BLaER1 treated with 17β-estradiol and CSF1 and Interleukin-3, amounts not matched to agents 10 nM and 100 nM (cell line): ENCODE results near the gene HMX1.

Experiments
- H3K27ac ChIP-seq, 11 experiments: shearing (Covaris generic); formaldehyde crosslinking; 2 replicates each; pipeline ENCODE4 v1.8.1; 2022
- H3K27me3 ChIP-seq, 11 experiments: shearing (Covaris generic); formaldehyde crosslinking; 2 replicates each; pipeline ENCODE4 v1.8.1; 2022
- H3K36me3 ChIP-seq, 11 experiments: shearing (Covaris generic); formaldehyde crosslinking; 2 replicates each; pipeline ENCODE4 v1.8.1; 2022
- H3K4me1 ChIP-seq, 10 experiments: shearing (Covaris generic); formaldehyde crosslinking; 2 replicates each; pipeline ENCODE4 v1.8.1; 2022
- H3K4me2 ChIP-seq, 11 experiments: shearing (Covaris generic); formaldehyde crosslinking; 2 replicates each; pipeline ENCODE4 v1.8.1; 2022
- H3K4me3 ChIP-seq, 10 experiments: shearing (Covaris generic); formaldehyde crosslinking; 2 replicates each; pipeline ENCODE4 v1.8.1; 2022
- H3K9ac ChIP-seq, 11 experiments: shearing (Covaris generic); formaldehyde crosslinking; 2 replicates each; pipeline ENCODE4 v1.8.1; 2022
- H3K9me3 ChIP-seq, 11 experiments: shearing (Covaris generic); formaldehyde crosslinking; replicated peaks in 1 of 11; 2 replicates each; pipeline ENCODE4 v1.8.1; 2022
- H4K20me1 ChIP-seq, 11 experiments: shearing (Covaris generic); formaldehyde crosslinking; 2 replicates each; pipeline ENCODE4 v1.8.1; 2022
- Cebpa-rat ChIP-seq, 11 experiments: shearing (Covaris generic); IDR thresholded peaks; 2 replicates each; pipeline ENCODE4 v1.8.1; 2022

The HMX1 gene

GRCh38 chr4:8878421-8878820 is 6.8 kb upstream of the HMX1 start:
- H3K36me3 ChIP-seq: no peaks in the 10 kb centered on the region
- H3K27me3 ChIP-seq: peaks cover 28 to 55% (median 47%) of the 10 kb centered on the region in 11 experiments
- no peak for TF ChIP-seq Cebpa-rat (IDR thresholded peaks at IDR 0.05)

GRCh38 chr4:8877780-8878040 is 6.1 kb upstream of the HMX1 start:
- peaks cover 13 to 32% (median 18%) of the 10 kb centered on the region in 11 experiments; a peak in 21 of 22 replicates for H3K9me3 ChIP-seq
- peaks cover 28 to 57% (median 47%) of the 10 kb centered on the region in 11 experiments for H3K27me3 ChIP-seq

More at GRCh38 chr4:8878421-8878820, 6.8 kb upstream of the HMX1 start:
- H3K9ac ChIP-seq: no peak overlapping the region
- peak overlapping the region in 7 of 11 experiments; percentile 24 to 52 (median 45); a peak in 7 of 22 replicates for H3K4me2 ChIP-seq
- peaks cover 6 to 25% (median 12%) of the 10 kb centered on the region in 11 experiments; a peak in 17 of 22 replicates for H3K9me3 ChIP-seq
- no peak overlapping the region for H3K27ac ChIP-seq
- H3K4me1 ChIP-seq: peaks cover 16 to 39% (median 24%) of the 10 kb centered on the region in 10 experiments
- H3K4me3 ChIP-seq: no peak overlapping the region
- peaks cover 0 to 20% (median 0%) of the 10 kb centered on the region in 11 experiments; a peak in 5 of 22 replicates for H4K20me1 ChIP-seq

DNA sequence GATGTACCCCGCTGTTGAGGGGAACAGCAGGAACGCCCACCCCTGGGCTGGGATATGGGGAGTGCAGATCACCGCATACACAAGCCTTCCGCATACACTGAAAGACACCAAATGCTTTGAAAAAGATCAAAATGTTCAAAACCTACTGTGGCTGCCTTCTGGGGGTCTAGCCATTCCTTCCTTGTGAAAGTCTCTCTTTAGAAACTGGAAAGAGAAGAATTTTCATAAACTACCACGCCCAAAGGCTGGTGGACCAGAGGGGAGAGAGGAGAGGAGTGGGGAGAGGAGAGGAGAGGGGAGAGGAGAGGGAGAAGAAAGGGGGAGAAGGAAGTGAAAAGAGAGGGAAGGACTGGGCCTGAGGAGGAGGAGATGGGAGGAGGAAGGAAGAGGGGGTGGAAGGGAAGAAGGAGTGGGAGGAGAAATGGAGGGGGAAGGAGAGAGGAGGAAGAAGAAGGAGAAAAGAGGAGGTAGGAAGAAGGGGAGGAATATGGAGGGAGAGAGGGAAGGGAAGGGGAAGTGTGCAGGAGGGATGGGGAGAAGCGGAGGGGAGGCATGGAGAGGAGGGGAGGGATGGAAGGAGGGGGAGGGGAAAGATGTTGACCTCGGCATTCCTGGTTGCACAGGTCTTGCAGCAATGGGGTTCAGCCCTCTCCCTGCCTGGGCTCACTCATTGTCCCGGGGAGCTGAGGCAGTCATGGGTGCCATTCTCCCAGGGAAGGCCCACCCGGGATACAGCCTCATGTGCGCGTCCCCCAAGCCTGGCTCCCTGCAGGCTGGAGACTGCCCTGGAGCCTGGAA is 5.5 kb upstream of the HMX1 start:
- Histone ChIP-seq H3K9ac (no peak overlapping the region), H3K27me3 (peaks cover 30 to 58% (median 52%) of the 10 kb centered on the region in 11 experiments), H4K20me1 (peaks cover 0 to 9% (median 0%) of the 10 kb centered on the region in 11 experiments; a peak in 5 of 22 replicates), H3K27ac (no peak overlapping the region), H3K4me3 (no peak overlapping the region), H3K36me3 (no peaks in the 10 kb centered on the region), H3K4me1 (peaks cover 16 to 39% (median 24%) of the 10 kb centered on the region in 10 experiments), H3K4me2 (peak overlapping the region; percentile 34 to 73 (median 51); a peak in 20 of 22 replicates), H3K9me3 (peaks cover 18 to 37% (median 24%) of the 10 kb centered on the region in 11 experiments; a peak in 21 of 22 replicates)
- TF ChIP-seq Cebpa-rat (IDR thresholded peaks at IDR 0.05): no peak

More at GRCh38 chr4:8877780-8878040, 6.1 kb upstream of the HMX1 start:
- peak overlapping the region; percentile 34 to 73 (median 51); a peak in 20 of 22 replicates for H3K4me2 ChIP-seq
- H3K27ac ChIP-seq: no peak overlapping the region
- no peak for TF ChIP-seq Cebpa-rat (IDR thresholded peaks at IDR 0.05)
- H3K4me3 ChIP-seq: no peak overlapping the region
- H3K36me3 ChIP-seq: no peaks in the 10 kb centered on the region
- H4K20me1 ChIP-seq: peaks cover 0 to 12% (median 0%) of the 10 kb centered on the region in 11 experiments; a peak in 5 of 22 replicates
- peaks cover 16 to 39% (median 24%) of the 10 kb centered on the region in 10 experiments for H3K4me1 ChIP-seq
- no peak overlapping the region for H3K9ac ChIP-seq

DNA sequence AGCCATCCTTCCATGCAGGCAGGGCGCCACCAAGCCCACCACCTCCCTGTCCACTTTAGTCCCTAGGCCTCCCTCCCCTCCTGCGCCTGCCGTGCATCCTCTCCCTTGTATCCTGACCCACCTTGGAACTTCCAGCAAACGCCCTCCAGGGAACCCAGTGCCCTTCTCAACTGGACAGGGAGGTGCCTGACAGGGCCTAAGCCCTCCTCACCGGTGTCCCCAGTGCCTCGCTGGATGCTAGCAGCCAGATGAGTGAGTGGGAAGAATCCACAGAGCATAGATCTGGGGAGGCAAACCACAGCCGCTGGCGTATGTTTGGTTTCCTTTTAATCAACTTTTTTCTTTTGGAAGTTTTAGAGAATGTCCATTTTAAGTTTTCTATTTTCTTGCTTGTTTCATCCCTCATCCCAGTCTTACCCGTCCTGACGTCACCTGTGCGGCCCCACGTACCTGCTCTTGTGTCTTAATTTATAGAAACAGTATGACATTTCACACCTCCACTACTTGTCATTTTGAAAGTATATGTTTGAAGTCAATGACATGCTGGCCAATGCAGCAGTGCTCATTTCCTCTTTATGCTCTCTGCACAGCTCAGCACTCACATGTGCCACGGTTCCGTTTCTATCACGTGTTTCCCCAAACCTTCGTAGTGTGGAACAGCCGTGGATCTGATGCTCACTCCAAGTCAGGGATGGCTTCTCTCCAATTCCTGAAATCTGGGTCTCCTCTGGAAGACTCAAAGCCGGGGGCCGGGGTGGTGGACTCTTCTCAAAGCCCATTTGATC is 3.4 kb upstream of the HMX1 start:
- Histone ChIP-seq H3K27ac (peak overlapping the region in 1 of 11 experiments; percentile 12; a peak in 1 of 22 replicates), H3K4me2 (peak overlapping the region; percentile 24 to 69 (median 62)), H3K36me3 (no peaks in the 10 kb centered on the region), H3K4me1 (peaks cover 16 to 39% (median 24%) of the 10 kb centered on the region in 10 experiments), H3K9me3 (peaks cover 18 to 42% (median 27%) of the 10 kb centered on the region in 11 experiments; a peak in 21 of 22 replicates), H3K27me3 (peaks cover 35 to 74% (median 67%) of the 10 kb centered on the region in 11 experiments), H3K9ac (no peak overlapping the region), H4K20me1 (peaks cover 0 to 9% (median 0%) of the 10 kb centered on the region in 11 experiments; a peak in 5 of 22 replicates), H3K4me3 (no peak overlapping the region)
- TF ChIP-seq Cebpa-rat (IDR thresholded peaks at IDR 0.05): no peak

DNA sequence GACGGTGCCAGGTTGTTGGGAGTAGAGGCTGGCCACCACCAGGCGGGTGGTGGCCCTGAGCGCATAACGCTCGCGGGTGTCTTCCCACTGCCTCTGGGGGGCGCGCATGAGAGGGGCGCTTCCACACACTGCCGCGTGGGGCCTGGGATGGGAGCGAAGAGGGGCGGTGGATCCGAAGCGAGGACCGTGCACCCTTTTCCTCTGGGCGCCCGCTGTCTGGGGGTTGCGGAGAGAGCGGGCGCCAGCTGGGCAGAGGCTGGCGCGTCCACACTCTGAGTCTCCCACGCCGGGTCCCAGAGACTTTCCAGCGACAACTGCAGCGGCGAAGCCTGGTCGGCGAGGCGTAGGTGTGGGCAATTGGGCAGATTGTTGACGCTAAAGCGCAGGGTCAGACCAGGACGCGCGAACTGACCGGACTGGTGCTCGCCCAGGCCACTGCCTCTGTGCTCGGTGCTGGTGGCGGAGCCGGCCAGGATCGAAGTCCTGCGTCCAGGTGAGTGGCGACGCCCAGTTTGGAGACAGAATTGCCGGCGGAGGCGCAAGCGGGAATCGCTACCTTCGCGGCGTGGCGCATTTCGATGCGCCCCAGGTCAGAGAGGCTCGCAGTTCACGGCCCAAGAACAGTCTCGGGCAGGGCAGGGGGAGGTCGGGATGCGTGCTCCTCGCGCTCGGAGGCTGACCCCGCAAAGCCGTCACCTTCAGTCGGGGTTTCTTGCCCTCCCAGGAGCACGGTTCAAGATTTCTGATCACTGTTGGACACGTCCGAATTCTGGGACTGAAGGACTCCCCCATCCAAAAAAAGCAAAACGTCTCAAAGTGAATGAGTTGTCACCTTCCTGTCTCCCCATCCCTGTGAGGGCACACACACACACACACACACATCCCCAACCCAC is 2.6 kb upstream of the HMX1 start:
- Histone ChIP-seq H3K27ac (peak overlapping the region in 1 of 11 experiments; percentile 12; a peak in 1 of 22 replicates), H3K4me3 (no peak overlapping the region), H3K4me1 (peaks cover 16 to 39% (median 24%) of the 10 kb centered on the region in 10 experiments), H3K4me2 (peak overlapping the region; percentile 24 to 69 (median 62)), H3K36me3 (no peaks in the 10 kb centered on the region), H4K20me1 (peaks cover 0 to 10% (median under 1%) of the 10 kb centered on the region in 11 experiments; a peak in 8 of 22 replicates), H3K9me3 (peaks cover 18 to 42% (median 27%) of the 10 kb centered on the region in 11 experiments; a peak in 21 of 22 replicates), H3K9ac (no peak overlapping the region), H3K27me3 (peaks cover 43 to 83% (median 75%) of the 10 kb centered on the region in 11 experiments)
- TF ChIP-seq Cebpa-rat (IDR thresholded peaks at IDR 0.05): no peak

DNA sequence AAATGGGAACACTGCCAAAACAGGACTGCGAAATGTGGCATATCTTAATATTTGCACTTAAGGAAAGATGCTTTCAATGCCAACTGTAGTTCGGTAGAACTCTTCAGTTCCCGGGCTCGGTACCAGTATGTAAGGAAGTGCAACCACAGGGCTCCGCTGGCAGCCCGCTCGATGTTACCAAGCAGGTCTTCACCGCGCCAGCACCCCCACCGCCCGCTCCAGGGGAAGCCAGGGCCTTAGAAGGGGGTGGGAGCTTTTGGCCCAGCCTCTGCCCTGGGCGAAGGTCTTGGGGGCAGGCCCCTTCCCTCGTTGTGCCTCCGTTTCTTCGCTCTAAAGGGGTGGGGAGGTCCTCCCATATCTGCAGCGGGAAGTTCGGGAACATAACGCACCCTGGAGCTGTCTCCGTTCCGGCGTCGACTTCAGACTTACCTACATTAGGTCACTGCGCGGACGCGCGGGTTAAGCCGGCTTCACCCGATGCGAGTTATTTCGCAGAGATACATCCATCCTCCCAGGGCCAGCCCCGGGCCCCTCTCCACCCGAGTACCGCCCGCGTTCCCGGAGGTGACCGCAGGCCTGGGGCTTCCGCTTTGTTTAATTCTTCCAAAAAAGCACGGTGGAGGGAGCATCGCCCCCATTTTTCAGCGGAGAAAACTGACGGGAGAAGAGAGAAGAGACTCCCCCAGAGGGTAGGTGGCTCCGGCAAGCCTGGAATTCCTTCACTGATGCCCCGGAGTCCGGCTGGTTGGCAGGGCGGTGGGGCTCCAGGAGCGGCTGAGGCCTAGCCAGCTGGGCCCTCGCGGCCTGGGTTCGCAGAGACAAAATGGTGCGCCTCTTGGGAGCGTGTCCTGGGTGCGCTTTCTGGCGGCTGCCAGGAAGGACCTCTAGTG is 1.0 kb upstream of the HMX1 start:
- H3K27ac ChIP-seq: no peak overlapping the region
- peaks cover 0 to 23% (median 5%) of the 10 kb centered on the region in 11 experiments; a peak in 11 of 22 replicates for H4K20me1 ChIP-seq
- no peak overlapping the region for H3K4me3 ChIP-seq
- no peak overlapping the region for H3K9ac ChIP-seq
- H3K4me1 ChIP-seq: peaks cover 13 to 32% (median 20%) of the 10 kb centered on the region in 10 experiments
- peaks cover 18 to 42% (median 27%) of the 10 kb centered on the region in 11 experiments; a peak in 21 of 22 replicates for H3K9me3 ChIP-seq
- H3K4me2 ChIP-seq: no peak overlapping the region
- no peaks in the 10 kb centered on the region for H3K36me3 ChIP-seq
- TF ChIP-seq Cebpa-rat (IDR thresholded peaks at IDR 0.05): no peak
- H3K27me3 ChIP-seq: peaks cover 48 to 84% (median 78%) of the 10 kb centered on the region in 11 experiments

DNA sequence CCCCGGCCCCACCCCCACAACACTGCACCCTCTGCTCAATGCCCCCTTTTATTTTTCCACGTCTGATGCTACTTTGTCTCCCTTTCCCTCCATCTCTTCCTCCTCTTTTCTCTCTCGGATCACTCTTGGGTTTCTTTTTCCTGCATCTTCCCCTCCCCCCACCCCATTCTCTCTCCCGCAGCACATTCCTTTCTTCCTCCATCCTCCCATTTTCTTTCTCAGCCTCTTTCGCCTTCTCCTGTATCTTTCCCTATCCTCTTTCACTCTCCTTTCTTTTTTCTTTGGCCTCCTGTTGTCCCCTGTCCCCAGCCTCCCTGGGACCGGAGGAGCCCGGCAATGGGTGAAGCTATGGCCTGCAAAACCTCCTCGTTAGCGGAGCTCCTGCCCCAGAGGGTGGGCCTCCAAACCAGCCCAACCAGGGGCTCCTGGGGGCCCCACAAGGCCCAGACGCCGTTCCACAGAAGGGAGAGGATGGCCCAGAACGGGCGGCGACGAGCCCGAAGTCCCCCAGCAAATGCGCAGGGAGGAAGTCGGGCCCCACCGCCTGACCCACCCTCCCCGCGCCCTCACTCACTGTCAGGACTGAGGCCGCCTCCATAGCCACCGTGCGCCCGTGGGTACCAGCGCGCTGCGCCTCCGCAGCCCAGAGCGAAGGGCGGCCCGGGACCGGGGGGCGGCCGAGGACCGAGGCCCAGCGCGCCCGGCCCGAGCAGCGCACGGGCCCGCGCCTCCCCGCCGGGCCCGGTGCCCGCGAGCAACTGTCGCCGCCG is 807 bp downstream of the HMX1 start:
- H3K9ac ChIP-seq: no peak overlapping the region
- peaks cover 0 to 36% (median 6%) of the 10 kb centered on the region in 11 experiments; a peak in 11 of 22 replicates for H4K20me1 ChIP-seq
- H3K36me3 ChIP-seq: no peaks in the 10 kb centered on the region
- no peak overlapping the region for H3K27ac ChIP-seq
- peaks cover 52 to 84% (median 78%) of the 10 kb centered on the region in 11 experiments for H3K27me3 ChIP-seq
- no peak overlapping the region for H3K4me3 ChIP-seq
- H3K4me1 ChIP-seq: peaks cover 9 to 20% (median 16%) of the 10 kb centered on the region in 10 experiments
- TF ChIP-seq Cebpa-rat (IDR thresholded peaks at IDR 0.05): no peak
- peaks cover 18 to 41% (median 25%) of the 10 kb centered on the region in 11 experiments; a peak in 21 of 22 replicates for H3K9me3 ChIP-seq
- H3K4me2 ChIP-seq: no peak overlapping the region
